Memory B cell (primary cell): ENCODE data around the gene NFKBIA.
A peak's percentile ranks its signal among the peaks of the same experiment; 100 is the strongest.
"Not testable (repeated sequence)": the region's sequence is repeated elsewhere in the genome, so short reads cannot be mapped to it uniquely, and the experiment has no call there.

Experiments used
- ATAC-seq: fragments of 150-1000 bp; cut with Tn5 transposase; 2 replicates; pipeline ENCODE4 v1.10.0; 2021; ENCODE audit warnings: low read depth, mild to moderate bottlenecking, moderate library complexity
- DNase-seq, 2 donors: peaks; one replicate each; pipeline ENCODE4 v3.0.0; 2022; ENCODE audit warnings: low spot score in 2 of 2
- H3K27ac Mint-ChIP-seq: one replicate; pipeline ENCODE4 v1.8.0; 2022; ENCODE audit warnings: mild to moderate bottlenecking, moderate library complexity, mixed read lengths
- H3K27me3 Mint-ChIP-seq: one replicate; pipeline ENCODE4 v1.8.0; 2022; ENCODE audit warnings: mixed read lengths
- H3K36me3 Mint-ChIP-seq: one replicate; pipeline ENCODE4 v1.8.0; 2022; ENCODE audit warnings: mild to moderate bottlenecking, mixed read lengths
- H3K4me1 Mint-ChIP-seq: one replicate; pipeline ENCODE4 v1.8.0; 2022; ENCODE audit warnings: mixed read lengths
- H3K4me3 Mint-ChIP-seq: one replicate; pipeline ENCODE4 v1.8.0; 2022; ENCODE audit warnings: mild to moderate bottlenecking, moderate library complexity, mixed read lengths
- H3K9me3 Mint-ChIP-seq: one replicate; pipeline ENCODE4 v1.8.0; 2022; ENCODE audit warnings: mixed read lengths

NFKBIA gene, protein sequence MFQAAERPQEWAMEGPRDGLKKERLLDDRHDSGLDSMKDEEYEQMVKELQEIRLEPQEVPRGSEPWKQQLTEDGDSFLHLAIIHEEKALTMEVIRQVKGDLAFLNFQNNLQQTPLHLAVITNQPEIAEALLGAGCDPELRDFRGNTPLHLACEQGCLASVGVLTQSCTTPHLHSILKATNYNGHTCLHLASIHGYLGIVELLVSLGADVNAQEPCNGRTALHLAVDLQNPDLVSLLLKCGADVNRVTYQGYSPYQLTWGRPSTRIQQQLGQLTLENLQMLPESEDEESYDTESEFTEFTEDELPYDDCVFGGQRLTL

GRCh38 chr14:35404449-35405303 lies at the start of gene NFKBIA:
NFKBIA (minus strand) TSS chr14:35404749; CDS start chr14:35404644, 105 bp downstream.
- no peaks in the 10 kb centered on the region for H3K9me3 Mint-ChIP-seq

DNA sequence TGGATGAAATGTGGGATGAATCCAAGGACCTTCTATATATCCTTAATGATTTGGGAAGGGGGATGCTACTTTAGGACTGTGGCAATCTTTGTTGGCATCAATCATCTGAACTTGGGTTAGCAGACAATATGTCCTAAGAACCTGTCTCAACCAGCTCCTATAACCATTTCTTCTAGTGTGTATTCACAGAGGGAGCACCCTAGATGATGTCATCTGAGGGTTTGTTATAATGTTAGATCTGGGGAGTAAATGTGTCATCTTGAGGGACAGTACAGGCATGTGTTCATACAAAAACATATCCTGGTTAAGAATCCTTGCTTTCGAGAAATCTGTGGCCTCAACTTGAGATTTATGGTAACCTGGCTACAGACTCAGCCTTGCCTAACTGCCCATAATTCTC lies 41.9 kb upstream of the NFKBIA start:
- H3K27me3 Mint-ChIP-seq: peaks cover 8% of the 10 kb centered on the region
- no peak for ATAC-seq
- H3K36me3 Mint-ChIP-seq: no peaks in the 10 kb centered on the region
- DNase-seq: no peak
- no peak overlapping the region for H3K4me3 Mint-ChIP-seq
- no peak overlapping the region for H3K27ac Mint-ChIP-seq
- peaks cover 7% of the 10 kb centered on the region for H3K9me3 Mint-ChIP-seq
- H3K4me1 Mint-ChIP-seq: no peaks in the 10 kb centered on the region

More at GRCh38 chr14:35404449-35405303, at the start of gene NFKBIA:
- Mint-ChIP-seq H3K4me3 (peak within 1 kb of the TSS; percentile 94), H3K27ac (peak within 1 kb of the TSS; percentile 99), H3K27me3 (no peaks in the 10 kb centered on the region), H3K4me1 (peaks cover 34% of the 10 kb centered on the region), H3K36me3 (peaks cover 26% of the 10 kb centered on the region)
- peak; percentile 99 for DNase-seq
- peak; percentile 62 for ATAC-seq

DNA sequence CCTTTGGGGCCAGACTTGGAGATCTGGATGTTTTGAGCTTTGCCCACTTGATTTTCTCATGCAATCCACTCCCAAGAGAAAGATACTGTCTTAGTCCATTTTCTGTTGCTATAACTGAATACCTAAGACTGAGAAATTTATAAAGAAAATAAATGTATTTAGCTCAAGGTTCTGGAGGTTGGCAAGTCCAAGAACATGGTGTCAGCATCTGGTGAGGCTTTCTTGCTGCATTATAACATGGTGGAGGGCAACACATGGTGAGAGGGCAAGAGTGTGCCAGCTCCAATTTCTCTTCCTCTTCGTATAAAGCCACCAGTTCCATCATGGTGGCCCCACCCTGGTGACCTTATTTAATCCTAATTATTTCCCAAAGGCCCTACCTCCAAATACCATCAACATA lies 39.6 kb upstream of the NFKBIA start:
- peaks cover 4% of the 10 kb centered on the region for H3K4me1 Mint-ChIP-seq
- H3K27me3 Mint-ChIP-seq: peaks cover 6% of the 10 kb centered on the region
- no peaks in the 10 kb centered on the region for H3K36me3 Mint-ChIP-seq
- H3K9me3 Mint-ChIP-seq: peaks cover 7% of the 10 kb centered on the region
- no peak overlapping the region for H3K4me3 Mint-ChIP-seq
- H3K27ac Mint-ChIP-seq: no peak overlapping the region
- DNase-seq (no peak), ATAC-seq (no peak)

GRCh38 chr14:35441160-35441559 lies 36.6 kb upstream of the NFKBIA start:
- no peak overlapping the region for H3K27ac Mint-ChIP-seq
- ATAC-seq (no peak), DNase-seq (no peak)
- no peak overlapping the region for H3K4me3 Mint-ChIP-seq
- peaks cover 7% of the 10 kb centered on the region for H3K9me3 Mint-ChIP-seq
- no peaks in the 10 kb centered on the region for H3K36me3 Mint-ChIP-seq
- H3K4me1 Mint-ChIP-seq: peaks cover 4% of the 10 kb centered on the region
- peaks cover 2% of the 10 kb centered on the region for H3K27me3 Mint-ChIP-seq

DNA sequence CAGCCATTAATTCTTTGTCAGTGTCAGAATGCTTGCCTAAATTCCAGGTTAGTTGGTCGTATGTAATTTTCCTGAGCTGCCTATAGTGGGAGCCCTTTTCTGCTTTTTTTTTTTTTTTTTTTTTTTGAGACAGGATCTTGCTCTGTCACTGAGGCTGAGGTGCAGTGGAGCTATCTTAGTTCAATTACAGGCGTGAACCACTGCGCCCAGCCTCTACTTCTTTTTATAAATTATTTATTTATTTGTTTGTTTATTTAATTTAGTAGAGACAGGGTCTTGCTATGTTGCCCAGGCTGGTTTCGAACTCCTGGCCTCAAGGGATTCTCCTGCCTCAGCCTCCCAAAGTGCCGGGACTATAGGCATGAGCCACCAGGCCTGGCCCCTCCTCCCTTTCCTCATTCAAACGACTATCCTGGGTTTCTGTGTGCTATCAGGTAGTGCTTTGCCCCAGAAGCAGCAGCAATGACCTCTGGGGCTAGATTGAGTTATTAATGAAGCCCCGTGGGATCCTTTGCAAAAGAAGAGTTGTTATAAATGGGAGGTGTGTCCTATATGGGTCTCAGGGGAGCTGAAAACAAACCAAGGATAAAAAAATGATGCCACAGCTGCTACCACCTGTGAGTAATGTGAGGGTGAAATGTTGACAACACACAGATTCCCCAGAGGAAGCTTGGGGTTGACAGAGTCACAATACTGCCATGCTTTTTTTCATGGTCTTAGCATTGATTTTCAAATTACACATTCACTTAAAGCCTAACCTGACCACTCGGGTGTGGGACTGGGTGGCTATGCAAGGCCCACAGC lies 34.6 kb upstream of the NFKBIA start:
- H3K4me3 Mint-ChIP-seq: peak overlapping the region; percentile 22
- H3K27ac Mint-ChIP-seq: no peak overlapping the region
- no peak for DNase-seq
- no peaks in the 10 kb centered on the region for H3K36me3 Mint-ChIP-seq
- H3K4me1 Mint-ChIP-seq: peaks cover 4% of the 10 kb centered on the region
- peaks cover 3% of the 10 kb centered on the region for H3K9me3 Mint-ChIP-seq
- no peaks in the 10 kb centered on the region for H3K27me3 Mint-ChIP-seq
- peak; percentile 85 for ATAC-seq

GRCh38 chr14:35438492-35438891 lies 33.9 kb upstream of the NFKBIA start:
- not testable (repeated sequence) for ATAC-seq, H3K9me3 Mint-ChIP-seq, H3K4me1 Mint-ChIP-seq, H3K27me3 Mint-ChIP-seq, H3K4me3 Mint-ChIP-seq, DNase-seq, H3K36me3 Mint-ChIP-seq, H3K27ac Mint-ChIP-seq

- no peaks in the 10 kb centered on the region for H3K27me3 Mint-ChIP-seq
- DNase-seq (no peak), ATAC-seq (no peak)
- no peaks in the 10 kb centered on the region for H3K9me3 Mint-ChIP-seq
- peaks cover 6% of the 10 kb centered on the region for H3K4me1 Mint-ChIP-seq
- no peaks in the 10 kb centered on the region for H3K36me3 Mint-ChIP-seq
- no peak overlapping the region for H3K4me3 Mint-ChIP-seq
- no peak overlapping the region for H3K27ac Mint-ChIP-seq
These were observed 30.6 kb upstream of the NFKBIA start for GRCh38 chr14:35435177-35435576.

- H3K27ac Mint-ChIP-seq: no peak overlapping the region
These were observed 29.3 kb upstream of the NFKBIA start for GRCh38 chr14:35433826-35434225.

GRCh38 chr14:35430459-35431199 lies 26.1 kb upstream of the NFKBIA start:
- no peak for DNase-seq
- Mint-ChIP-seq H3K27me3 (no peaks in the 10 kb centered on the region), H3K9me3 (no peaks in the 10 kb centered on the region), H3K27ac (no peak overlapping the region), H3K4me3 (peak overlapping the region; percentile 11), H3K36me3 (no peaks in the 10 kb centered on the region), H3K4me1 (peaks cover 5% of the 10 kb centered on the region)
- ATAC-seq: no peak

More at GRCh38 chr14:35433826-35434225, 29.3 kb upstream of the NFKBIA start:
- no peaks in the 10 kb centered on the region for H3K27me3 Mint-ChIP-seq
- no peaks in the 10 kb centered on the region for H3K36me3 Mint-ChIP-seq
- ATAC-seq: no peak
- H3K9me3 Mint-ChIP-seq: no peaks in the 10 kb centered on the region
- H3K4me1 Mint-ChIP-seq: peaks cover 5% of the 10 kb centered on the region
- no peak for DNase-seq
- no peak overlapping the region for H3K4me3 Mint-ChIP-seq

GRCh38 chr14:35429951-35430350 lies 25.4 kb upstream of the NFKBIA start:
- Mint-ChIP-seq H3K36me3 (no peaks in the 10 kb centered on the region), H3K9me3 (no peaks in the 10 kb centered on the region), H3K4me1 (peaks cover 5% of the 10 kb centered on the region), H3K4me3 (no peak overlapping the region), H3K27me3 (no peaks in the 10 kb centered on the region), H3K27ac (no peak overlapping the region)
- DNase-seq (no peak), ATAC-seq (no peak)

GRCh38 chr14:35425850-35426249 lies 21.3 kb upstream of the NFKBIA start:
- Mint-ChIP-seq H3K27ac (no peak overlapping the region), H3K27me3 (no peaks in the 10 kb centered on the region), H3K4me1 (peaks cover 5% of the 10 kb centered on the region), H3K4me3 (no peak overlapping the region), H3K36me3 (no peaks in the 10 kb centered on the region), H3K9me3 (no peaks in the 10 kb centered on the region)
- ATAC-seq: no peak
- no peak for DNase-seq

GRCh38 chr14:35423621-35424020 lies 19.1 kb upstream of the NFKBIA start:
- no peaks in the 10 kb centered on the region for H3K4me1 Mint-ChIP-seq
- no peaks in the 10 kb centered on the region for H3K27me3 Mint-ChIP-seq
- no peak overlapping the region for H3K4me3 Mint-ChIP-seq
- DNase-seq: no peak
- no peak overlapping the region for H3K27ac Mint-ChIP-seq
- no peak for ATAC-seq
- no peaks in the 10 kb centered on the region for H3K9me3 Mint-ChIP-seq
- no peaks in the 10 kb centered on the region for H3K36me3 Mint-ChIP-seq

GRCh38 chr14:35420036-35420811 lies 15.7 kb upstream of the NFKBIA start:
- H3K4me1 Mint-ChIP-seq: peaks cover 10% of the 10 kb centered on the region
- DNase-seq: no peak
- H3K36me3 Mint-ChIP-seq: no peaks in the 10 kb centered on the region
- H3K9me3 Mint-ChIP-seq: no peaks in the 10 kb centered on the region
- no peak overlapping the region for H3K4me3 Mint-ChIP-seq
- no peak for ATAC-seq
- no peak overlapping the region for H3K27ac Mint-ChIP-seq
- no peaks in the 10 kb centered on the region for H3K27me3 Mint-ChIP-seq
